Stimulated activated CD4-positive, alpha-beta T cell treated with anti-CD3 and anti-CD28 coated beads, Interleukin-4, amount 100 ng/mL, for 48 hours (primary cell): ENCODE results near the gene CPNE9.
A peak's percentile ranks its signal among the peaks of the same experiment; 100 is the strongest.
"Not testable (repeated sequence)": the region's sequence is repeated elsewhere in the genome, so short reads cannot be mapped to it uniquely, and the experiment has no call there.

Experiments used
- DNase-seq, 2 donors: peaks; one replicate each; pipeline ENCODE4 v3.0.0-alpha.2; 2020; ENCODE audit warnings: low read depth in 2 of 2

The CPNE9 gene

GRCh38 chr3:9746330-9746729 lies 42.7 kb downstream of the CPNE9 start:
- DNase-seq = no peak

- no peak for DNase-seq
Measured at GRCh38 chr3:9747267-9747666, 43.6 kb downstream of the CPNE9 start.

- no peak for DNase-seq
Measured at GRCh38 chr3:9748031-9748430, 44.4 kb downstream of the CPNE9 start.

- DNase-seq = no peak
Measured at GRCh38 chr3:9749296-9749644, 45.6 kb downstream of the CPNE9 start.

GRCh38 chr3:9749645-9750555 lies 46.3 kb downstream of the CPNE9 start, which contains the start of gene OGG1:
Gene OGG1 (plus strand): TSS chr3:9749952. CDS start chr3:9750287, 335 bp downstream.
- DNase-seq = peak; percentile 87 to 96

GRCh38 chr3:9750556-9751411 lies 47.2 kb downstream of the CPNE9 start:
- DNase-seq = no peak

GRCh38 chr3:9754678-9755077 lies 51.0 kb downstream of the CPNE9 start:
- DNase-seq = no peak

- DNase-seq = no peak
Measured at GRCh38 chr3:9757427-9757826, 53.8 kb downstream of the CPNE9 start.

- no peak for DNase-seq
Measured at GRCh38 chr3:9760779-9761505, 57.3 kb downstream of the CPNE9 start.

GRCh38 chr3:9761919-9762318 lies 58.3 kb downstream of the CPNE9 start:
- no peak for DNase-seq

GRCh38 chr3:9762871-9763270 lies 59.2 kb downstream of the CPNE9 start:
- DNase-seq = no peak

- no peak for DNase-seq
Measured at GRCh38 chr3:9765865-9766264, 62.2 kb downstream of the CPNE9 start.

GRCh38 chr3:9767418-9767817 lies 63.8 kb downstream of the CPNE9 start:
- DNase-seq = no peak

- no peak for DNase-seq
Measured at GRCh38 chr3:9768141-9768775, 64.6 kb downstream of the CPNE9 start.

GRCh38 chr3:9769012-9769411 lies 65.4 kb downstream of the CPNE9 start:
- DNase-seq = no peak

GRCh38 chr3:9769426-9770275 lies 66.0 kb downstream of the CPNE9 start, which contains the start of gene CAMK1:
Gene CAMK1 (minus strand): TSS chr3:9769947. CDS start chr3:9767749, 2,198 bp downstream.
- peak; percentile 68 to 72 for DNase-seq

- no peak for DNase-seq
Measured at GRCh38 chr3:9770276-9770812, 66.7 kb downstream of the CPNE9 start.

- not testable (repeated sequence) for DNase-seq
Measured at GRCh38 chr3:9771007-9771406, 67.4 kb downstream of the CPNE9 start.

GRCh38 chr3:9776896-9777693 lies 73.5 kb downstream of the CPNE9 start:
- DNase-seq = no peak
